ENCODE measurements around the gene AGBL1. TPM values are rescaled to one million over a fixed set of nuclear protein-coding genes. Genes with fewer than 3 reads are reported as not detected.

Gene AGBL1
- total and polyA plus RNA-seq, 11 donors: under 0.01 to 0.08 (median 0.02) TPM; not detected in 8

DNA sequence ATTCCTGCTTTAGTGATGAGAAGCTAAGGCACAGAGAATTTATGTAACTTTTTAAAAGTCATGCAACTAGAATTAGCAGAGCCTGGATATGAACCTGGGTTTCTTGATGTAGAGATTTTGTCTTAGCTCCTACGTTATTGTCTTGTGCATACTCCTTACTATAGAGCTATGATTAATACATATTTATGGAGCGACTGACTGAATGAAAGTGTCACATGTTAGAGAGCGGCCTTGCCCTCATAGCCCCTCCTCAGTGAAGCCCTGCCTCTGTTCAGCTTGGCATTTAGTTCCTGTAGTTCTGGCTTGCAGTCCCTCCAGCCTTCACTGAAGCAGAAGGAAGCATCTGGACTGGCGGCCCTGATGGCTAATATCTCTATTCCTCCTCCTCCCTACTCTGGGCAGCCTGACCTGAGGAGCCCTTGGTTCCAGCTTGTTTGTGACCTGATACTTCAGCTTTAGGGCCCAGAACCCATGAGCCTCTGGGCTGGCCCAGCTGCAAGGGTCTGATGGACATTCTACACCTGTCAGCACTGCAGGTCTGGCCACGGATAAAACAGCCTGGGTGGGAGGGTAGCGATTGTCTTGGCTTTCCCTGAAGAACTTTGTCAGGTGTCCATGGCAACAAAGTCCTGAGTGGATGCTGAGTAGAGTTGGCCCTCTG, 13.4 kb upstream of the AGBL1 start:
- Histone ChIP-seq H3K4me3 (no peak overlapping the region), H3K27ac (no peak overlapping the region), H3K4me1 (no peaks in the 10 kb centered on the region), H3K27me3 (peaks cover 0 to 15% (median 3%) of the 10 kb centered on the region in 9 donors), H3K9me3 (peaks cover 0 to 18% (median 3%) of the 10 kb centered on the region in 12 donors), H3K36me3 (no peaks in the 10 kb centered on the region)
- DNase-seq (no peak), ATAC-seq (no peak)
- WGBS, 4 donors: 72 to 79% (median 75%) methylated on average over 6 of the region's 6 CpGs
- no peak for TF ChIP-seq POLR2A (IDR thresholded peaks at IDR 0.05)
- TF ChIP-seq CTCF (IDR thresholded peaks at IDR 0.05): no peak
- intact Hi-C loops (cut with DNase I): no loop called here

GRCh38 chr15:86073281-86073680, 6.4 kb upstream of the AGBL1 start:
- no peaks in the 10 kb centered on the region for H3K36me3 ChIP-seq
- H3K27ac ChIP-seq: no peak overlapping the region
- no peak overlapping the region for H3K4me3 ChIP-seq
- intact Hi-C loops (cut with DNase I): no loop called here
- DNase-seq (no peak), ATAC-seq (no peak)
- peaks cover 0 to 5% (median 0%) of the 10 kb centered on the region in 12 donors for H3K9me3 ChIP-seq
- H3K4me1 ChIP-seq: no peaks in the 10 kb centered on the region
- TF ChIP-seq POLR2A (IDR thresholded peaks at IDR 0.05) (no peak), CTCF (IDR thresholded peaks at IDR 0.05) (no peak)
- WGBS, 4 donors: 29 to 50% (median 45%) methylated on average over 1 of the region's 1 CpG
- peaks cover 0 to 17% (median 0%) of the 10 kb centered on the region in 9 donors for H3K27me3 ChIP-seq

DNA sequence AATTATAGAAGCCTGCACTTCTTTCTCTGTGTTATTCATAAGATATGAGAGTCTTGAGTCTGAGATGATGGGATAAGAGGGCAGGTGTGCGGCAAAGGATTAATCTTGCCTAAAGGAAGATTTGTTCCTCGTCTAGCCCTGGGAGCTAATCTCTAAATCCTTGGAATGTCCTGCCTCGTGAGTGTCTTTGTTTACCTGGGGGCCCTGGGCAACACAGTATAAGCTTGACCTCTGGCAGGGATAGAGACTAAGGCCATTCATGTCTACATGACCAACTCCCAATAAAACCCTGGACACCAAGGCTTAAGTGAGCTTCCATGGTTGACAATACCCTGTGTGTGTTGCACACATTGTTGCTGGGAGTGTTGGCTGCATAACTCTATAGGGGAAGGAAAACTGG, 3.2 kb upstream of the AGBL1 start:
- no peaks in the 10 kb centered on the region for H3K4me1 ChIP-seq

DNA sequence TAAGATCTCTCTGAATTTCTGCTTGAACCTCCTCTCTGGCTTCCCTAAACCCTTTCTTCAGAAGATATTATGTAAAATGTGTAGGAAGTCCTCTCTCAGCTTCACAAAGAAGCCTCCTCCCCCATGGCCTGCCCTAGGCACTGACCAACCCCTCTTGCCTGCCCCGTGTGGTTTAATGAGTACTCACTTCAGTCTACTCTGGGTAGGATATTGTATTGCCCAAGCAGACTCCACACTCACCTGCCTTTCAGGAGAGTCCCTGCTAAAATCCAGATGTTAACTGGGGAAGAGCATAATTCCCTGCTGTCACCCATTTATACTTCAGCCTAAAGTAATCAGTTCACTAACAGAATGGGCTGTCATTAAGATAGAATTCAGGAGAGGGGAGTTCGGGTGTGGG, 2.6 kb upstream of the AGBL1 start:
- no peaks in the 10 kb centered on the region for H3K9me3 ChIP-seq
- 33 to 52% (median 36%) methylated on average over 2 of the region's 2 CpGs for WGBS, 4 donors
- peaks cover 0 to 46% (median 4%) of the 10 kb centered on the region in 9 donors for H3K27me3 ChIP-seq
- H3K36me3 ChIP-seq: no peaks in the 10 kb centered on the region
- no peak overlapping the region for H3K4me3 ChIP-seq
- no peaks in the 10 kb centered on the region for H3K4me1 ChIP-seq
- no peak overlapping the region for H3K27ac ChIP-seq
- ATAC-seq (no peak), DNase-seq (no peak)
- intact Hi-C loops (cut with DNase I): no loop called here
- TF ChIP-seq POLR2A (IDR thresholded peaks at IDR 0.05) (no peak), CTCF (IDR thresholded peaks at IDR 0.05) (no peak)

More for the DNA sequence above, 3.2 kb upstream of the AGBL1 start:
- intact Hi-C loops (cut with DNase I): no loop called here
- peaks cover 0 to 42% (median 4%) of the 10 kb centered on the region in 9 donors for H3K27me3 ChIP-seq
- DNase-seq: no peak
- WGBS, 4 donors: 27 to 33% (median 31%) methylated on average over 3 of the region's 3 CpGs
- H3K27ac ChIP-seq: no peak overlapping the region
- ATAC-seq: no peak
- no peaks in the 10 kb centered on the region for H3K9me3 ChIP-seq
- H3K36me3 ChIP-seq: no peaks in the 10 kb centered on the region
- TF ChIP-seq CTCF (IDR thresholded peaks at IDR 0.05): no peak
- TF ChIP-seq POLR2A (IDR thresholded peaks at IDR 0.05): no peak
- H3K4me3 ChIP-seq: no peak overlapping the region

Data from heart left ventricle (tissue), 16 donors.